Measurements from ENCODE around the gene CFB. TPM values are rescaled to one million over a fixed set of nuclear protein-coding genes. Genes with fewer than 3 reads are reported as not detected.
"Not testable (repeated sequence)": the region's sequence is repeated elsewhere in the genome, so short reads cannot be mapped to it uniquely, and the experiment has no call there.

CFB gene
- total RNA-seq, 4 donors from 2014 or later: 9.0 to 59.7 (median 39.6) TPM

DNA sequence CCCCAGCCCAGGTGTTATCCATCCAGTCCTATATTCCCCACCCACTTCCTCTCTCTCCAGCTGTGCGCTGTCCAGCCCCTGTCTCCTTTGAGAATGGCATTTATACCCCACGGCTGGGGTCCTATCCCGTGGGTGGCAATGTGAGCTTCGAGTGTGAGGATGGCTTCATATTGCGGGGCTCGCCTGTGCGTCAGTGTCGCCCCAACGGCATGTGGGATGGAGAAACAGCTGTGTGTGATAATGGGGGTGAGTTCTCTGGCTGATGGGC is 17.3 kb upstream of the CFB start:
- Histone ChIP-seq H3K27ac (no peak overlapping the region), H3K4me1 (no peaks in the 10 kb centered on the region), H3K36me3 (no peaks in the 10 kb centered on the region), H3K4me3 (no peak overlapping the region), H3K9me3 (no peaks in the 10 kb centered on the region), H3K27me3 (no peaks in the 10 kb centered on the region)
- intact Hi-C loops (cut with DNase I; ENCODE audit: low total_unique reads) (no loop called here), in situ Hi-C loops (cut with MboI; ENCODE audit: low pct_ligation_motif_present in 1 of 4, low pct_unique_long_range_greater_than_20kb in 1 of 4, low sequenced_read_pairs in 3 of 4) (no loop called here)
- no peak for DNase-seq
- 78 to 89% methylated on average over 3 to 9 of the region's 9 CpGs for WGBS, 2 donors (ENCODE audit: low coverage in 1 of 2)
- TF ChIP-seq, protein P1, sequence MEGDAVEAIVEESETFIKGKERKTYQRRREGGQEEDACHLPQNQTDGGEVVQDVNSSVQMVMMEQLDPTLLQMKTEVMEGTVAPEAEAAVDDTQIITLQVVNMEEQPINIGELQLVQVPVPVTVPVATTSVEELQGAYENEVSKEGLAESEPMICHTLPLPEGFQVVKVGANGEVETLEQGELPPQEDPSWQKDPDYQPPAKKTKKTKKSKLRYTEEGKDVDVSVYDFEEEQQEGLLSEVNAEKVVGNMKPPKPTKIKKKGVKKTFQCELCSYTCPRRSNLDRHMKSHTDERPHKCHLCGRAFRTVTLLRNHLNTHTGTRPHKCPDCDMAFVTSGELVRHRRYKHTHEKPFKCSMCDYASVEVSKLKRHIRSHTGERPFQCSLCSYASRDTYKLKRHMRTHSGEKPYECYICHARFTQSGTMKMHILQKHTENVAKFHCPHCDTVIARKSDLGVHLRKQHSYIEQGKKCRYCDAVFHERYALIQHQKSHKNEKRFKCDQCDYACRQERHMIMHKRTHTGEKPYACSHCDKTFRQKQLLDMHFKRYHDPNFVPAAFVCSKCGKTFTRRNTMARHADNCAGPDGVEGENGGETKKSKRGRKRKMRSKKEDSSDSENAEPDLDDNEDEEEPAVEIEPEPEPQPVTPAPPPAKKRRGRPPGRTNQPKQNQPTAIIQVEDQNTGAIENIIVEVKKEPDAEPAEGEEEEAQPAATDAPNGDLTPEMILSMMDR (IDR thresholded peaks at IDR 0.05): no peak
- no peak for TF ChIP-seq POLR2A (IDR thresholded peaks at IDR 0.05)

DNA sequence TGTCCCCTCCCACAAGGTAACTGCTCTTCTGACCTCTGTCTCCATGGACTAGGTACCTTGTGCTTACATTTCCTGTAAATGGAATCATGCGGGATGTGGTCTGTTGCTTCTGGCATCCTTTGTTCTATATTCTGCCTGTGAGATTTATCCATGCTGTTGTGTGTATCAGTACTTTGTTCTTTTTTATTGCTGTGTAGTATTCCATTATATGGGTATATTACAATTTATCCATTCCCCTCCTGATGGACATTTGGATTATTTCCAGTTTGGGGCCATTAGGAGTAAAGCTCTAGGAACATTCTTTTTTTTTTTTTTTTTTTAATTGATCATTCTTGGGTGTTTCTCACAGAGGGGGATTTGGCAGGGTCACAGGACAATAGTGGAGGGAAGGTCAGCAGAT is 14.9 kb upstream of the CFB start:
- Histone ChIP-seq H3K4me3 (no peak overlapping the region), H3K36me3 (no peaks in the 10 kb centered on the region), H3K9me3 (no peaks in the 10 kb centered on the region), H3K27ac (no peak overlapping the region), H3K4me1 (no peaks in the 10 kb centered on the region), H3K27me3 (no peaks in the 10 kb centered on the region)
- TF ChIP-seq EP300 (IDR thresholded peaks at IDR 0.05; ENCODE audit: low read depth) (no peak), POLR2A (IDR thresholded peaks at IDR 0.05) (no peak), POLR2AphosphoS5 (IDR thresholded peaks at IDR 0.05) (no peak)
- TF ChIP-seq, protein P1 (IDR thresholded peaks at IDR 0.05): no peak
- DNase-seq: no peak
- intact Hi-C loops (cut with DNase I; ENCODE audit: low total_unique reads): no loop called here
- 89 to 100% methylated on average over 1 of the region's 1 CpG for WGBS, 2 donors (ENCODE audit: low coverage in 1 of 2)
- in situ Hi-C loops (cut with MboI; ENCODE audit: low pct_ligation_motif_present in 1 of 4, low pct_unique_long_range_greater_than_20kb in 1 of 4, low sequenced_read_pairs in 3 of 4): no loop called here

DNA sequence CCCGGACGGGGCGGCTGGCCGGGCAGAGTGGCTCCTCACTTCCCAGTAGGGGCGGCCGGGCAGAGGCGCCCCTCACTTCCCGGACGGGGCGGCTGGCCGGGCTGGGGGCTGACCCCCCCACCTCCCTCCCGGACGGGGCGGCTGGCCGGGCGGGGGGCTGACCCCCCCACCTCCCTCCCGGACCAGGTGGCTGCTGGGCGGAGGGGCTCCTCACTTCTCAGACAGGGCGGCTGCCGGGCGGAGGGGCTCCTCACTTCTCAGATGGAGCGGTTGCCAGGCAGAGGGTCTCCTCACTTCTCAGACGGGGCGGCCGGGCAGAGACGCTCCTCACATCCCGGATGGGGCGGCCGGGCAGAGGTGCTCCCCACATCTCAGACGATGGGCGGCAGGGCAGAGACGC is 13.8 kb upstream of the CFB start:
- H3K4me3 ChIP-seq; H3K4me1 ChIP-seq; in situ Hi-C loops (cut with MboI; ENCODE audit: low pct_ligation_motif_present in 1 of 4, low pct_unique_long_range_greater_than_20kb in 1 of 4, low sequenced_read_pairs in 3 of 4); H3K27ac ChIP-seq; H3K9me3 ChIP-seq; H3K27me3 ChIP-seq; H3K36me3 ChIP-seq; DNase-seq; intact Hi-C loops (cut with DNase I; ENCODE audit: low total_unique reads): not testable (repeated sequence)
- WGBS, 2 donors (ENCODE audit: low coverage in 1 of 2): 97% methylated on average over 17 of the region's 32 CpGs; no CpG with 5 or more reads in 1 of the 2 donors

DNA sequence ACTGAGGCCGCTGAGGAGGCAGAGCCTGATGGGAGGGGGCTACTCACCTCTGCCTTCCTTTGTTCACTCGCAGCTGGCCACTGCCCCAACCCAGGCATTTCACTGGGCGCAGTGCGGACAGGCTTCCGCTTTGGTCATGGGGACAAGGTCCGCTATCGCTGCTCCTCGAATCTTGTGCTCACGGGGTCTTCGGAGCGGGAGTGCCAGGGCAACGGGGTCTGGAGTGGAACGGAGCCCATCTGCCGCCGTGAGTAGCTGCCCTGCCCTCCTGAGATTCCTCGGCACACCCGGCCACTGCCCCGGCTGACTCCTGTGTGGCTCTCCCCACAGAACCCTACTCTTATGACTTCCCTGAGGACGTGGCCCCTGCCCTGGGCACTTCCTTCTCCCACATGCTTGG is 12.4 kb upstream of the CFB start:
- intact Hi-C loops (cut with DNase I; ENCODE audit: low total_unique reads): no loop called here
- no peak overlapping the region for H3K27ac ChIP-seq
- H3K36me3 ChIP-seq: no peaks in the 10 kb centered on the region
- in situ Hi-C loops (cut with MboI; ENCODE audit: low pct_ligation_motif_present in 1 of 4, low pct_unique_long_range_greater_than_20kb in 1 of 4, low sequenced_read_pairs in 3 of 4): no loop called here
- H3K9me3 ChIP-seq: no peaks in the 10 kb centered on the region
- H3K4me1 ChIP-seq: no peaks in the 10 kb centered on the region
- no peaks in the 10 kb centered on the region for H3K27me3 ChIP-seq
- no peak overlapping the region for H3K4me3 ChIP-seq
- 88% methylated on average over 19 of the region's 19 CpGs; no CpG with 5 or more reads in 1 of the 2 donors for WGBS, 2 donors (ENCODE audit: low coverage in 1 of 2)
- TF ChIP-seq EP300 (IDR thresholded peaks at IDR 0.05; ENCODE audit: low read depth) (no peak), POLR2AphosphoS5 (IDR thresholded peaks at IDR 0.05) (no peak), POLR2A (IDR thresholded peaks at IDR 0.05) (no peak)
- TF ChIP-seq, protein P1 (IDR thresholded peaks at IDR 0.05): no peak
- no peak for DNase-seq

DNA sequence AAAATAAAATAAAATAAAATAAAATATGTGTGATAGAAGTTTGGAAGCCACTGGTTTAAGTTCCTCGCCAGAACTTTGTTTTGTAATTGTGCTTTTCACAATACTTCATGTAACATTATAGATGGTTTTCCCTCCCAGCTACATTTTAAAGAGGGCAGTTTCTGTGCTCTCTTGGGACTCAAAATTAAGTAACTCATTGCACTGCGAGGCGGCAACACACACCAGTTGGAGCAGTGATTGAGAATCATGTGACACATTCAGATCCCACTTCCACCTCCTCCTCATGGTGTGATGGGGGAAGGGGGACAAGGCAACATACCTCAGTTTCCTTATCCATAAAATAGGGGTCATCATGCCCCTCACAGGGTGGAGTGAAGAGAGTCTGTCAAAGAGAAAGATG is 10.9 kb upstream of the CFB start:
- H3K9me3 ChIP-seq: no peaks in the 10 kb centered on the region
- TF ChIP-seq EP300 (IDR thresholded peaks at IDR 0.05; ENCODE audit: low read depth) (no peak), POLR2A (IDR thresholded peaks at IDR 0.05) (no peak), POLR2AphosphoS5 (IDR thresholded peaks at IDR 0.05) (no peak)
- TF ChIP-seq, protein P1 (IDR thresholded peaks at IDR 0.05): no peak
- H3K4me3 ChIP-seq: no peak overlapping the region
- no peak overlapping the region for H3K27ac ChIP-seq
- no peaks in the 10 kb centered on the region for H3K36me3 ChIP-seq
- no peak for DNase-seq
- intact Hi-C loops (cut with DNase I; ENCODE audit: low total_unique reads) (no loop called here), in situ Hi-C loops (cut with MboI; ENCODE audit: low pct_ligation_motif_present in 1 of 4, low pct_unique_long_range_greater_than_20kb in 1 of 4, low sequenced_read_pairs in 3 of 4) (no loop called here)
- WGBS, 2 donors (ENCODE audit: low coverage in 1 of 2): 73 to 81% methylated on average over 3 of the region's 3 CpGs
- H3K4me1 ChIP-seq: no peaks in the 10 kb centered on the region
- no peaks in the 10 kb centered on the region for H3K27me3 ChIP-seq
